ENCODE results near the gene THSD7A.

THSD7A gene

GRCh38 chr7:11638011-11638774, 193.8 kb downstream of the THSD7A start:
- DNase-seq (ENCODE audit: low read depth in 2 of 2): no peak

DNA sequence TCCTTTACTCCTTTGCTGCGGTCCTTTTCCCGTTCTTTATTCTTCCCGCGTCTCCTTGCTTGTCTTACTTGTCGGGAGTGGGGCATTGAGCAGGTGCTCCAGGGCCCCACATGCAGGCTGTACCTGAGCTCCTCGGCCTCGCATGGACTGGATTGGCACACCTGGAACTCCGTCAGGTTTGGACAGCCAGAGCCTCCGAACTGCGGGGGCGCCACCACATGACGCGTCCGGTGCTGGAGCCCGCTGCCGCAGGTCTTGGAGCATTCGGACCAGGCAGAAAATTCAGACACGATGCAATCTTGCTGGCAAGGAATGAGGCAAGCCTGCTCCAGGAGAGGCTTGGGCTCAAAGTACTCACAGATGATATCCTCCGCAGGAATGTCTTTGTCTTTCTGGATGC, 195.7 kb downstream of the THSD7A start:
- DNase-seq (ENCODE audit: low read depth in 2 of 2): no peak

DNA sequence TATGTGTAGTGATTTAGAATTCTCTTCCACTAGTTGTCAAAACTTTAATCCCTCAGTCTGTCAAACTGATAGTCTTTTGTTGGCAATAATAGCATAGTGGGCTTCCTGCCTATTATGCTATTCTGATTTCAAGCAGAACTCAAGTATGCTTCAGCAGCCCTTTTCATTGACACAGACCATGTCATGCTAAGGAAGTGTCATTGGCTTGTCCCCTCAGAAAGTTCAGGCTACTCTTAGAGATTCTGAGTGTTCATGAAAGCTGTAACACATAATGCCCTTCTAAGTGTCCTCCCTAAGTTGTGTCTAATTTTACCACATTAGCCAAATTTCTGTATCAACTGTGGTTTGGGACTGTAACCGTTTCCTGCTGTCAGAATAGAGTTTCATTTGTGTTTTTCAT, 198.7 kb downstream of the THSD7A start:
- no peak for DNase-seq (ENCODE audit: low read depth in 2 of 2)

DNA sequence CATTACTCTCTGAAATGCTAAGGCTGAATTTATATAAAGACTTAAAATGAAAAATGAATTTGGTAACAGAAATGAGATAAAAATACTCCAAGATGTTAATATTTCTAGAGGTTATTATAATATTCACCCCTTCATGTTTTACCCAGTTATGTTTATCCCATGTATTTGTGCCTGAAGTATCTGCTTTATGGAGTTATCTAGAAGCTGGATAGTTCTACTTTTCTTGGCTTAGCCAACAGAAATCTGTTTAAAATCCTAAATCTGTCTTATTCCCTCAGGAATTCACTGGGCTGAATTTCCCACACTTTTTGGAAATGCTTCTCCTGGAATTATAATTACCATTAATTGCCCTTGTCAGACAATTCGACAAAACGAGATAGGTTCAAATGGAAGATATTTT, 201.6 kb downstream of the THSD7A start:
- DNase-seq (ENCODE audit: low read depth in 2 of 2): no peak

- no peak for DNase-seq (ENCODE audit: low read depth in 2 of 2)
Observed at GRCh38 chr7:11625669-11626068, 206.3 kb downstream of the THSD7A start.

- no peak for DNase-seq (ENCODE audit: low read depth in 2 of 2)
Observed at GRCh38 chr7:11623093-11623678, 208.8 kb downstream of the THSD7A start.

DNA sequence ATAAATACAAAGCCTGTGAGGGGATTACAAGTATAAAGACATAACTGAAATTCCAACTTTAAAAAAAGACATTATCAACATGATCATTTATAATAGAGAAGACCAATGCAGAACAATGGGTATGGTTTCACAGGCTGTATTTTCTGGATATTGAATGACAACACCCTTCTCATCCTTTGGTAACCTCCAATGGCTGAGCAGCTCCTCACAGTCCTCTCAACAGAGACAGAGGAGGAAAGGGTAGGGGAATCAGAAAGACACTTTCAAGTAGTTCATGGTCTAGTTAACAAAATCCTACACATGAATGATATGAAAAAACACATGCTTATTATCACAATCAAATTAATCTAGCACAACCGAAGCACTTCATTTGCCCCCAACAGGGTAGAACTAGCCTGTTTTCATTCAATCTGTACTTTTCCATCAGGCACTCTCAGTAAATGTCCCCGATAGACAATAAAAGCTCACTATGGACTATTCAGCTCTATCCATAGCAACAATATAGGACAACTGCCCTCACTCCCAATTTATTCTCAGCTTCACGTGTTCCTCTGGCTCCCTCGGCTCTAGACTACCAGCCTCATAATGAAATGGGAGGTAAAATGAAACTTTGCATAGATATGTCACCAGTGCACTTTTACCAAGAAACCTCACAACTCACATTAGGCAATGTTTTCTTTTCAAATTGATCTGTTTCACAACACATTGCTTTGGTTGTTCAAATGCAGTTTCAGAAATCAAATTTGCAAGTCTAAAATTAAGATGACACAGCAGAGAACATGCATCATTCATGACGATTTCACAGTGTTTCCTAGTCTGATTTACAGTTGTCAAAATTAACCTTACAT, 211.4 kb downstream of the THSD7A start:
- no peak for DNase-seq (ENCODE audit: low read depth in 2 of 2)

GRCh38 chr7:11616466-11616865, 215.5 kb downstream of the THSD7A start:
- no peak for DNase-seq (ENCODE audit: low read depth in 2 of 2)

GRCh38 chr7:11615174-11615573, 216.8 kb downstream of the THSD7A start:
- DNase-seq (ENCODE audit: low read depth in 2 of 2): no peak

DNA sequence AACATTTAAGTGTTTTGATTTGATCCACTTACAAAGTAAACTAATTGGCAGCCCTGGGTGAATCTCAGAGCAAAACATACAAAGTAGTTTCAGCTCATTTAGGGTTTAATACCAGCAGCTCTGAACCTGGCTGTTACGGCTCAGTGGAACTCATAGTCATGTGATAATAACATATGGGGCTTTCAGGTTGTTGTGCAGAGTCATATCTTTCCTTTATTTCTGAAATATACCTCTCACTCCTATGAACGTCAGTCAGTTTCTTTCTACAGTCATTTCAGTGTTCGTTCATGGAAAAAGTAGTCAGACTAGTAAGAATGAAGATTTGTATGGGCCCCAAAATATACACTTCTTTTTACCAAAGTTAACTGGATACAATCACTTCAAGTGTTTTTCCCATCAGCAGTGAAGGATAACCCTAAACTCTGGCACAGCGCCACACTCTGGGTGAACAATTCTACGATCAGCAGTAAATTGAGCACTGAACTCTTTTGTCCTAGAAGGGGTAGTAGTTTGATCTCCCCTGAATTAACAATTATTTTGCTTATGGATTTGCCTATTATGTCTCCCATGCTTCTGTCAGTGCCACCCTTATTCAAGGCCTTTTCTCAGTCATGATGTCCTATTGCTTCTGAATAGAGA, 218.6 kb downstream of the THSD7A start:
- no peak for DNase-seq (ENCODE audit: low read depth in 2 of 2)

GRCh38 chr7:11612737-11613136, 219.3 kb downstream of the THSD7A start:
- DNase-seq (ENCODE audit: low read depth in 2 of 2): no peak

- DNase-seq (ENCODE audit: low read depth in 2 of 2): no peak
Observed at GRCh38 chr7:11609096-11609670, 222.8 kb downstream of the THSD7A start.

DNA sequence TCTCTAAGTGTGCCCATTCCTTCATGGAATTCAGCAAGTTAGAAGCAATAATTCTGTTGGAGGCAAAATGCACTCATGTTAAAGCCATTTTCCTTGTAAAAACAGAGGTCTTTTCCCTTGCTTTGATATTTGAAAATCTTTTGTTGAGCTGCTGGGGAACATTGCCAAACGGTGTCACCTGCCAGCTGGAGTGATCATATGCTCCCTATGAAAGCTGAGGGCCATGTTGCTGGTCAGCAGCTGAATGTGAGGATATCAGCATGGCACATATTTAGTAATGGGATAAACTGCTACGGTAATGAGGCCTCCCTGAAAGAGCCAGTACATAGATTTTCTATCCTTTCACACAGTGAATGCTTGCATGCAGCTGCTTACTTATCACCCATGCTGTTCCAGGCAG, 224.3 kb downstream of the THSD7A start:
- DNase-seq (ENCODE audit: low read depth in 2 of 2): no peak

DNA sequence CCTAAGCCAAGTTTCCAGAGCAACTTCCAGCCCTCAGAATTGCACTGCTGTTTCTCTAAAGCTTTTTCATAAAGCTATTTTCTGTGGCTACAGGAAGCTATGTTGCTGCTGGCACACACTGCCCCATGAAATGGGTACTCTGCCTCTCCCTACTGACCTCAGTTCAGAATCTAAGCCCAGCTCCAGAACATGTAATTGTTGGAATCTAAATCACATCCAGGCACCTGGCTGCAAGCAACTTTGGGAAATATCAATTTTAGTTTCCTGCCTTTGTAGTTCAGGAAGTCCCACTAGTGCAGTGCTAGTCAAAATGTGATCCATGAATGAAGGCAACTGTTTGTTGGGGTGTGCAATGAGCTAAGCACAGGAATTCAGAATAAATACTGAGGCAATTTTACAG, 226.2 kb downstream of the THSD7A start:
- DNase-seq (ENCODE audit: low read depth in 2 of 2): no peak

DNA sequence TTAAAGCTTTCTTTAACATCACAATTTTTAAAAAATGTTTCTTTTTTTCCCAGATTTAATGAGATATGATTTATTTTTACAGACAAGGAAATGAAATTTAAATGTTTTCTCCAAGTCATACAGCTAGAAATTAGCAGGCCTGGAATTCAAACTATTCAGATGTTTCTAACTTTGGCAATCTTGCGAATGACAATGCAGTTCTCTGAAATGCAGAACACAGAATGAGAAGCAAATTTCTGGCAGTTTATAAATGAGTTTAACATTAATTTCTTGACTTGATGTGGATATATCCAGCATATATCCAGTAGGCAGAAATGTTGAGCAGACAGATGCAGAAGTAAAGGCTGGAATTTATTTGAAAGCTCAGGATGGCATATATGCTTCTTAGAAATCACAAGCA, 227.5 kb downstream of the THSD7A start:
- no peak for DNase-seq (ENCODE audit: low read depth in 2 of 2)

DNA sequence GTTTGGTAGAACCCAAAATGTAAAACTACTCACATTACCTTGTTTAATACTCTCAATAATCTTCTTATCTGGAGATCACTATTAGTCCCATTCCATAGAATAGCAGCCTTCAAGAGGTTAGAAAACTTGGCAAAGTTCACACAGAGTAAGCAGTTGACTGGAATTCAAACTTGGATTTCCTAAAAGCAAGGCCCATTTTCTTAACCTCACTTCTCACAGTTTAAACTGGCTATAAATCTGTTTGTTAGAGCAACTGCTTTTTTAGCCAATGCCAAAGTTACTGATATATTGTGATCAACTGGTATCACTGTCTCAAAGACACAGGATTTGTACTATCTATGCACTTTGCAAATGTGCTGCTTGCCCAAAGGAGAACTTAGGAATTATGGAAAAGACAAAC, 230.2 kb downstream of the THSD7A start:
- DNase-seq (ENCODE audit: low read depth in 2 of 2): no peak

DNA sequence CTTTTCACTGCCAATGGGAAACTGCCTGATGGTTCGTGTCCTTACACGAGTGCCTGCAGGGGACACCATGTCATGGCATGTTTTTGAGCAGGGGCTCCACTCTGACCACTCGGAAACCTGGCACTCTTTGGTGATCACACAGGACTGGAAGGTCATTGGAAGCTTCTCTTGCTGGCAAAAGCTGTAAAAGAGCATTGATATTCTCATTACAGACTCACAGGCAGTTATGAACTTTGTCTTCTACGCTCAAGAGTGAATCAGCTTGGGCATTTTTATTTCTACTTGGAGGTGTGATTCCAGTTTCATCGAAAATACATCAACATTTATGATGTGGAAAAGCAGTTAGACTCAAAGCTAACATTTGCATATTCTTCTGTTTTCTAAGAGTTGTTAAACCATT, 238.7 kb downstream of the THSD7A start:
- no peak for DNase-seq (ENCODE audit: low read depth in 2 of 2)

GRCh38 chr7:11592699-11593098, 239.3 kb downstream of the THSD7A start:
- DNase-seq (ENCODE audit: low read depth in 2 of 2): no peak

DNA sequence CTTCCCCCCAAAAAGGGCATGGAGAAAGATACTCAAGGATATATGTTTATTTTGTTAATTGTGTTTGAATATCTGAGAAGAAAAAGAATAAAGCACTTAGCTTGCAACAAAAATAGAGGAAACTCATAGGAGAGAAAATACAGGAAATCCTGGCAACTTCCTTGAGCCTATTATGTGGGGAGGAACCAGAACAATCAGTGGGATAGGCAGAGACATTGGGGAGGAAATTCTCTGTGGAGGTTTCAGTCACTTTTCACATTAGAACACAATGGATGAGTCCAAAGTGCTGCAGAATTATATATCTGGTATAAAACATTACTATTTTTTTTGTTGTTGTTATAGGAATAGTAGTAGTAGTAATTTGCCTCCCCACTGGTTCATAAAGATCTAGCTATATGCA, 240.1 kb downstream of the THSD7A start:
- DNase-seq (ENCODE audit: low read depth in 2 of 2): no peak

DNA sequence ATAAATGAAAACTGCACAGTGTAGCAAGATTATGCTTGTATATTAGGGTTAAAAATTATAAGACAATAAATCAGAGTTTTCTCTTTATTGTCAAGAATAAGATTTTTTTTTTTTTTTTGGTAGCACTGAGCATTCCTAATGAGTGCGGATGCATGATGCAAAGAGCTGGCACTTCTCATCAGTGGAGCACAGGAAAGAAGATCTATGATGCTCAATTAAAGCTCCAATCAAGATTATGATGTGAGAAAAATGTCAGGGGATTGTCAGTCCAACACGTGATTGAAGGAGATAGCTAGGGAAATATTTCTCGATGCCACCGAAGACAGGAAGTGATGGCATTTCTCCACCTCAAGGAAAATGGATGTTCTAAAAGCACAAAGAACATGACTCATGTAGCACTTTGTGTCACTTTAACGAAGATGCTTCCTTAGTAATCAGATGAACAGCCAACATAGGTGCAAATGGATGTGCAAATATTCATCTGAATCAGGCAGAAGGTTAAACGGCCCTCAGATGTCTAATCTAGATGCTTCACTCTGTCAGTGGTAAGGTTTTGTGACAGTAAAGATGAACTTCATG, 240.9 kb downstream of the THSD7A start:
- no peak for DNase-seq (ENCODE audit: low read depth in 2 of 2)

DNA sequence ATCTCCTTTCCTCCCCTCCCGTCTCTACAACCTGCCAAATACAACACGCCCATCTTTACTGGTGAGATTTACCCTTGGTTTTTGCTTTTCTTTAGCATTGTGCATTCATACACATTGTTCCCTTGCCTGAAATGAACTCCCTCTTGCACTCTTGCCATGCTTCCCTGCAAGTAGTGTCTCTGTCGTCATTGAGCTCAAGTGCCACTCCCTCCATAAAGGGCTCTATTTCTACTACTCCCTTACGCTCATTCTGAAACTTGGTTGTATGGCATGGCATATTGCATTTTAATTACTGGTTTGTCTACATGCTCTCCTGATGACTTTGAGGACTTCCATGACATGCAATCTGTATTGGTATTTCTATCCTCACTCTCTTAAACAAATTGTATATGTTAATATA, 242.7 kb downstream of the THSD7A start:
- no peak for DNase-seq (ENCODE audit: low read depth in 2 of 2)

- no peak for DNase-seq (ENCODE audit: low read depth in 2 of 2)
Observed at GRCh38 chr7:11587814-11588213, 244.2 kb downstream of the THSD7A start.

Data from stimulated activated CD8-positive, alpha-beta memory T cell treated with anti-CD3 and anti-CD28 coated beads, Interleukin-7, amount 100 ng/mL, for 4 hours (primary cell).